ENCODE data around the gene LTC4S. TPM values are rescaled to one million over a fixed set of nuclear protein-coding genes. Genes with fewer than 3 reads are reported as not detected.
"Not testable (repeated sequence)": the region's sequence is repeated elsewhere in the genome, so short reads cannot be mapped to it uniquely, and the experiment has no call there.

LTC4S gene
- polyA plus RNA-seq, 4 donors, result 2.0 to 6.5 (median 5.3) TPM

DNA sequence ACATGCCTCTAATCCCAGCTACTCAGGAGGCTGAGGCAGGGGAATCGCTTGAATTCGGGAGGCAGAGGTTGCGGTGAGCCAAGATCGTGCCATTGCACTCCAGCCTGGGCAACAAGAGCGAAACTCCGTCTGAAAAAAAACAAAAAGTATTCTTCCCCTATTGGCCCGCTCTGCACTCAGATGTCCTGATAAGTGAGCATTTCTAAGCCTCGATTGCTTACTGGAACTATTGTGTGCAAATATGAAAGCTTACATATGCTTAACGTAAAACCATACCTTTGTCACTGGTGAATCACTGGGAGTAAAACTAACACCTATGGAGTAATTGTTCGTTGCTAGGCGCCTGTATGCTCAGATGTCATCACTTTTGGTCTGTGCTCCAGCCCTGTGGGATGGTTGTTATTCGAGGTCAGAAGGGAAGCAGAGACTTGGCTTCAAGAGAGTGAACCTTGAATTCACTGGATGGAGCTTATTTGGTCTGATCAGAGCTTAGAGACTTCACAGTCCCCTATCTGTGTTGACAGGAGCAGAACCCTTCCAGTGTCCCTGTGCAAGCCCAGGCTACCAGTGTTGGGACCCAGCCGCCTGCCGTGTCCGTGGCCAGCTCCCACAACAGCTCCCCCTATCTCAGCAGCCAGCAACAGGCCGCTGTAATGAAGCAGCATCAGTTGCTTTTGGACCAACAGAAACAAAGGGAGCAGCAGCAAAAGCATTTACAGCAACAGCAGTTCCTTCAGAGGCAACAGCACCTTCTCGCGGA is 25.3 kb upstream of the LTC4S start:
- DNase-seq (ENCODE audit: low read depth in 4 of 4, low spot score in 2 of 4), result no peak

- DNase-seq (ENCODE audit: low read depth in 4 of 4, low spot score in 2 of 4), result no peak
These were observed 24.5 kb upstream of the LTC4S start for GRCh38 chr5:179769271-179769670.

DNA sequence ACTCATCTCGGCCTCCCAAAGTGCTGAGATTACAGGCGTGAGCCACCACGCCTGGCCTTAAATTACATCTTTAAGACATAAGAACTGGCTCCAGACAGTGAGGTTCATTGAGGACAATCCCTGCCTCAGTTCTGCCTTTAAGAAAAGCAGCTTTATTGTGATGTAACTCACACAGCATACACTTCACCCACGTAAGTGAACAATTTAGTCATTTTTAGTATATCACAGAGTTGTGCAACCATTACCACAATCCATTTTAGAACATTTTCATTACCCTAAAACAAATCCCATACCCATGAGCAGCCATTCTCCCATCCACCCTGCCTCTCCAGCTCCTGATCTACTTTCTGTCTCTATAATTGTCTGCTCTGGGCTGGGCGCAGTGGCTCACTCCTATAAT is 24.0 kb upstream of the LTC4S start:
- no peak for DNase-seq (ENCODE audit: low read depth in 4 of 4, low spot score in 2 of 4)

- DNase-seq (ENCODE audit: low read depth in 4 of 4, low spot score in 2 of 4), result no peak
These were observed 22.4 kb upstream of the LTC4S start for GRCh38 chr5:179771311-179771895.

GRCh38 chr5:179772351-179772750 is 21.4 kb upstream of the LTC4S start:
- no peak for DNase-seq (ENCODE audit: low read depth in 4 of 4, low spot score in 2 of 4)

DNA sequence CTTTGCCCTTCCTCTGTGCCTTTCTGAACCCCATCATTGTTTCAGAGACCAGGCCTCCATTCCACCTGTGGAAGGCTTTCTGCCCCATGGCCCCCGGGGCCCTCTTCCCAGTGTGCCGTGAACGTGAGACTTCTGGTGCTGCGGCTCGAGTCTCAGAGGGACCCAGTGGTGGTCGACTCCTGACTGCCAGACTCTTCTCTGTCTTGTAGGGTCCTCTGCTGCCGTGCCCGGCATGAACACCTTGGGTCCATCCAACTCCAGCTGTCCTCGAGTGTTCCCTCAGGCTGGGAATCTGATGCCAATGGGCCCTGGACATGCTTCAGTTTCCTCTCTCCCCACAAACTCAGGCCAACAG is 20.1 kb upstream of the LTC4S start:
- DNase-seq (ENCODE audit: low read depth in 4 of 4, low spot score in 2 of 4), result no peak

DNA sequence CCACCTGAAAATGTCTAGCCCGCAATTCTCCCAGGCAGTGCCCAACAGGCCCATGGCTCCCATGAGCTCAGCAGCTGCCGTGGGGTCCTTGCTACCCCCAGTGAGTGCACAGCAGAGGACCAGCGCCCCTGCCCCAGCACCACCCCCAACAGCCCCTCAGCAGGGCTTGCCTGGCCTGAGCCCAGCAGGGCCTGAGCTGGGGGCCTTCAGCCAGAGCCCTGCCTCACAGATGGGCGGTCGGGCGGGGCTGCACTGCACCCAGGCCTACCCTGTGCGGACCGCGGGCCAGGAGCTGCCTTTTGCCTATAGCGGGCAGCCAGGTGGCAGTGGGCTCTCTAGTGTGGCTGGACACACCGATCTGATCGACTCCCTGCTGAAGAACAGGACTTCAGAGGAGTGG is 19.3 kb upstream of the LTC4S start:
- DNase-seq (ENCODE audit: low read depth in 4 of 4, low spot score in 2 of 4), result no peak

DNA sequence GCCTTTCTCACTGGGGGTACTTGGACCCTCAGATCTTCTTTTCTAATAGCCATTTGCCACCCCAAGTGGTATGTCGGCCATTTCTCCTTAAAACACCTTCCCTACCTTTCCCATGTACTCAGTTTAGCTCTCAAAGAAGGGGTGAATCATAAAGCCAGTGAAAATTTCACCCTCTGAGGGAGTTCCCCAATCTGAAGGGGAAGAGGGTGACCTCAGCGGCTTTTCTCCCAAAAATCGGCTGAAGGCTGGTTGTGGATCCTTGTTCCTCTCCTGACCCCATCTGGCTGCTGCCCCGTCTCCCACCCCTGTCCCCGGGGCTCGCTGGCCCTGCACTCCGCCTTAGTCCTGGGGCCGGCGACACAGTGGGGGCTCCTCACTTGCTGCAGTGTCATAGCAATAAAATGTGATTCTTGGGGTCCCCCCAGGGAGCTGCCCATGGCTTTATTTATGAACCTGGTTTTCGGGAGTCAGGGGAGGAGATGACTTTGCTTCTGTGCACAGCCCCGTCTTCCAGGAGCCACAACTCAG is 17.3 kb upstream of the LTC4S start:
- no peak for DNase-seq (ENCODE audit: low read depth in 4 of 4, low spot score in 2 of 4)

- no peak for DNase-seq (ENCODE audit: low read depth in 4 of 4, low spot score in 2 of 4)
These were observed 16.3 kb upstream of the LTC4S start for GRCh38 chr5:179777456-179777855.

- DNase-seq (ENCODE audit: low read depth in 4 of 4, low spot score in 2 of 4), result no peak
These were observed 15.9 kb upstream of the LTC4S start for GRCh38 chr5:179777909-179778308.

GRCh38 chr5:179778591-179778990 is 15.2 kb upstream of the LTC4S start:
- no peak for DNase-seq (ENCODE audit: low read depth in 4 of 4, low spot score in 2 of 4)

- DNase-seq (ENCODE audit: low read depth in 4 of 4, low spot score in 2 of 4), result no peak
These were observed 14.0 kb upstream of the LTC4S start for GRCh38 chr5:179779826-179780225.

- DNase-seq (ENCODE audit: low read depth in 4 of 4, low spot score in 2 of 4), result no peak
These were observed 13.4 kb upstream of the LTC4S start for GRCh38 chr5:179780362-179780761.

DNA sequence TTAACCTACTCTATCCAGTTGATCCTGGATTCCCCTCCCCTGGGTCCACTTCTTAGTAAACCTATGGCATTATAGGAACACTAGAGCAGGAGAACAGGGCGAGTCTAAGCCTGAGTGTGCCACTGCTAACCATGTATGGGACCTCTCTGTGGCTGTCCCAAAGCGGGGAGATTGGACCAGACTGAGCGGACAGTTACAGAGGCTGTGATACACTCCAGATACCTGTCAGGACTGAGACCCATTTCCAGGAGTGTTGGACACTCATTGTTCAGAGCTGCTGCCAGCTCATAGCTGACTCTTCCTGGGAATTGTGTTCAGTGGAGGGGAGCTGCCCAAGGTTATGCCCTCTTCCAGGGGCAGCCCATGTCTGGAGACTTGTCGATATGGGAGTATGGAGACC is 11.9 kb upstream of the LTC4S start:
- no peak for DNase-seq (ENCODE audit: low read depth in 4 of 4, low spot score in 2 of 4)

DNA sequence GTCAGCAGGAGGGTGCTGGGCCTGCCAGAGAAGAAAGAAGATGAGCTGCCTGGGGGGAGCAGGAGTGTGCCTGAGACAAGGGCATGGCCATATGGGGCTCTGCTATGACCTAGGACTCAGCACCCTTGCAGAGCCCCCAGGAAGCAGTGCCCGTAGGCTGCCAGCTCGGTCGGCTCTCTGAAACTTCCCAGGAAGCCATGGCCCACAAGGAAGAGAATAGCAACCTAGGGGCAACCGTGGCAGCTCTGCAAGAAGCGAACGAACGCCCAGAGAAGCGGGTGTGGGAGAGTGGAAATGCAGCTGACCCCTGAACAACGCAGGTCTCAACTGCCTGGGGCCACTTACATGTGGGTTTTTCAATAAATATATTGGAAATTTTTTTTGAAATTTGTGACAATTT is 10.7 kb upstream of the LTC4S start:
- no peak for DNase-seq (ENCODE audit: low read depth in 4 of 4, low spot score in 2 of 4)

DNA sequence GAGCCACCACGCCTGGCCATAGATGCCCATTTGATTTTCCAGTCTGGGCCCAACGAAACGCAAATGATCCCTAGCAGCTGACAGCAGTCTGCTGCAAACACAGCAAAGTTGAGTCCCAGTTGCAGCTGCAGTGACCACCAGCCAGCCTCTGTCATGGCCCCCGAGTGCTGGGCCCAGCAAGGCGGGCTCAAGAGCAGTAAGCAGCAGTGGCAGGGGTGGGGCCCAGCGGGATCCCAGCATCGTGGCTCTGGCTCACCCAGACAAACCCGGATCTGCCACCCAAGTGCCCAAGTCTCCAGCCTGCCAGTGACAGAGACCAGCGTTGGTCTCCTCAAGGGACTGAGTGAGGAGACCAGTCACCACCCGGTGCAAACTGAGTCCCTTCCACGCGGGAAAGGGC is 6.9 kb upstream of the LTC4S start:
- DNase-seq (ENCODE audit: low read depth in 4 of 4, low spot score in 2 of 4), result no peak

- no peak for DNase-seq (ENCODE audit: low read depth in 4 of 4, low spot score in 2 of 4)
These were observed 5.5 kb upstream of the LTC4S start for GRCh38 chr5:179788193-179788854.

- DNase-seq (ENCODE audit: low read depth in 4 of 4, low spot score in 2 of 4), result not testable (repeated sequence)
These were observed 4.5 kb upstream of the LTC4S start for GRCh38 chr5:179789278-179789677.

DNA sequence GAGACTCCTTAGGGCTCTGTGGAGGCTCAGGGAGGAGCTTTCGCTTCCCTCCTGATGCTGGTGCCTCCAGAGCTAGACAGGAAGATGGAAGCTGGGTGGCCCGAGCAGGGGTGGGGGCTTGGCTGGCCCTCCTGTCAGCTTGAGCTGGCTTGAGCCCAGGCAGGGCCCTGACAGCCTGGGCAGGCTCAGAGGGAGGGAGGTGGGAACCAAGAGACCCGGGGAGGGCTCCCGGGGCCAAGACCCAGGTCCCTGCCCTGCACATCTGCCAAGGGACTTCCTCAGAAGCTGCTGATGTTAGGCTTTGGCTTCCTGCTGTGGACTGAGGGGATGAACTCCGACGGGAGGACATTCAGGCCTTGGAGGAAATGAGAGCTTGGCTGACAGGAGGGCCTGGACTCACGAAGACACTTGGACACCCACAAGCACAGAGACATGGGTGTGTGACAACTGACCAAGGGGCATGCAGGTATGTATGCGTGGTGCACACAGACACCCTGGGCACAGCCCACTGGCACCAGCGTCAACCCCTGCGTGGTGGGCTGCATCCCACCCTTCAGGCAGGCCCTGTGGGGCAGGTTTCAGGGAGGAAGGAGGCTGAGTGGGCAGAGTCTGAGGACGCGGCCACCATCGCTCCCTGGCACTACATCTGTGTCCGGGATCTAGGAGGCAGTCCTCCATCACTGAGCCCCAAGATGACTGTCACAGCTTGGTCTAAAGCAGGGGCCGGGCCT is 1.7 kb upstream of the LTC4S start:
- no peak for DNase-seq (ENCODE audit: low read depth in 4 of 4, low spot score in 2 of 4)

- DNase-seq (ENCODE audit: low read depth in 4 of 4, low spot score in 2 of 4), result no peak
These were observed 946 bp upstream of the LTC4S start for GRCh38 chr5:179792612-179793467.

Measured in left renal cortex interstitium (tissue), 4 donors.